CD14-positive monocyte (primary cell): ENCODE data around the gene TNFSF13B. TPM values are rescaled to one million over a fixed set of nuclear protein-coding genes. Genes with fewer than 3 reads are reported as not detected.

ENCODE experiments used
- DNase-seq, 3 donors: peaks; one replicate each; pipeline ENCODE4 v3.0.0-alpha.2; 2011 to 2022
- H2AFZ ChIP-seq: 2 replicates; pipeline ENCODE4 v1.6.0; 2012; ENCODE audit warnings: mild to moderate bottlenecking, low read depth, low read length, inconsistent platforms; ENCODE audit not compliant: insufficient read depth, poor library complexity, severe bottlenecking
- H3K27ac ChIP-seq, 2 donors: 1 replicate in 1 of 2; 2 replicates in 1 of 2; pipeline ENCODE4 v1.5.1; 2012 to 2013; ENCODE audit warnings: low read length in 2 of 2, control low read depth in 1 of 2, inconsistent platforms in 1 of 2, low read depth in 1 of 2, mild to moderate bottlenecking in 1 of 2
- H3K27me3 ChIP-seq, 2 donors: one replicate each; pipeline versions ENCODE4 v1.6.0 to v1.6.1; 2011 to 2013; ENCODE audit warnings: low read length in 2 of 2; ENCODE audit not compliant: control insufficient read depth in 2 of 2, insufficient read depth in 2 of 2
- H3K36me3 ChIP-seq, 2 donors: replicated peaks in 1 of 2; 1 replicate in 1 of 2; 2 replicates in 1 of 2; pipeline versions ENCODE4 v1.5.1 to v1.6.1; 2012 to 2013; ENCODE audit warnings: low read length in 2 of 2, control low read depth in 1 of 2, inconsistent platforms in 1 of 2, mild to moderate bottlenecking in 1 of 2; ENCODE audit not compliant: insufficient read depth in 2 of 2, control insufficient read depth in 1 of 2
- H3K4me1 ChIP-seq, 2 donors: 1 replicate in 1 of 2; 2 replicates in 1 of 2; pipeline versions ENCODE4 v1.5.1 to v1.6.1; 2012 to 2013; ENCODE audit warnings: low read length in 2 of 2, control low read depth in 1 of 2, inconsistent platforms in 1 of 2, mild to moderate bottlenecking in 1 of 2, moderate library complexity in 1 of 2; ENCODE audit not compliant: insufficient read depth in 2 of 2, control insufficient read depth in 1 of 2
- H3K4me2 ChIP-seq: replicated peaks from 2 replicates; pipeline ENCODE3; 2012; ENCODE audit warnings: low read length, moderate library complexity, mild to moderate bottlenecking; ENCODE audit not compliant: poor library complexity, severe bottlenecking; ENCODE audit errors: extremely low read depth
- H3K4me3 ChIP-seq, 3 experiments: fragments of 200-600 bp in 1 of 3; sonication (generic) in 1 of 3; replicated peaks in 1 of 3; 1 replicate in 2 of 3; 2 replicates in 1 of 3; pipeline ENCODE4 v1.5.1; 2011 to 2013; ENCODE audit warnings: low read length in 3 of 3, mild to moderate bottlenecking in 3 of 3, control low read depth in 2 of 3, low read depth in 2 of 3, inconsistent platforms in 1 of 3, moderate library complexity in 1 of 3
- H3K79me2 ChIP-seq: 2 replicates; pipeline ENCODE4 v1.6.0; 2012; ENCODE audit warnings: mild to moderate bottlenecking, control low read depth, inconsistent platforms, low read length, moderate library complexity; ENCODE audit not compliant: insufficient read depth
- H3K9ac ChIP-seq: 2 replicates; pipeline ENCODE4 v1.6.0; 2017; ENCODE audit warnings: low read length, mild to moderate bottlenecking; ENCODE audit not compliant: insufficient read depth, poor library complexity, severe bottlenecking
- H3K9me3 ChIP-seq, 2 donors: replicated peaks in 1 of 2; 1 replicate in 1 of 2; 2 replicates in 1 of 2; pipeline versions ENCODE4 v1.5.1 to v1.6.1; 2012 to 2013; ENCODE audit warnings: low read length in 2 of 2, control low read depth in 1 of 2; ENCODE audit not compliant: control insufficient read depth in 1 of 2, insufficient read depth in 1 of 2
- H4K20me1 ChIP-seq: 2 replicates; pipeline ENCODE4 v1.6.0; 2012; ENCODE audit warnings: mild to moderate bottlenecking, low read length, control low read depth, moderate library complexity; ENCODE audit not compliant: insufficient read depth
- H3K27ac Mint-ChIP-seq, 7 donors: one replicate each; pipeline ENCODE4 v1.8.0; 2020; ENCODE audit warnings: mild to moderate bottlenecking in 7 of 7, mixed read lengths in 7 of 7, moderate library complexity in 6 of 7, inconsistent platforms in 2 of 7
- H3K27me3 Mint-ChIP-seq, 3 donors: one replicate each; pipeline ENCODE4 v1.8.0; 2021 to 2022; ENCODE audit warnings: low read depth in 3 of 3, mild to moderate bottlenecking in 3 of 3, mixed read lengths in 3 of 3, moderate library complexity in 3 of 3, inconsistent platforms in 1 of 3
- H3K36me3 Mint-ChIP-seq, 2 donors: one replicate each; pipeline ENCODE4 v1.8.0; 2020; ENCODE audit warnings: mixed read lengths in 2 of 2, inconsistent platforms in 1 of 2, mild to moderate bottlenecking in 1 of 2
- H3K4me1 Mint-ChIP-seq: one replicate; pipeline ENCODE4 v1.8.0; 2020; ENCODE audit warnings: mild to moderate bottlenecking, mixed read lengths
- H3K4me3 Mint-ChIP-seq, 2 donors: one replicate each; pipeline ENCODE4 v1.8.0; 2020; ENCODE audit warnings: mild to moderate bottlenecking in 2 of 2, mixed read lengths in 2 of 2, moderate library complexity in 1 of 2
- H3K9me3 Mint-ChIP-seq, 7 donors: one replicate each; pipeline ENCODE4 v1.8.0; 2020 to 2022; ENCODE audit warnings: mixed read lengths in 7 of 7, mild to moderate bottlenecking in 6 of 7, moderate library complexity in 6 of 7, inconsistent platforms in 2 of 7
- CTCF ChIP-seq: fragments of 200-600 bp; IDR thresholded peaks from one replicate; pipeline ENCODE4 v1.8.0; 2022; ENCODE audit warnings: antibody characterized with exemption, mild to moderate bottlenecking
- WGBS: methylation state at CpG from one replicate; pipeline ENCODE4 v1.1.5; 2013; ENCODE audit warnings: missing lambda C conversion rate; ENCODE audit not compliant: insufficient coverage; 5-methylcytosine and 5-hydroxymethylcytosine counted together
- intact Hi-C, 2 donors: fragments of 100-400 bp; cut with micrococcal nuclease; formaldehyde crosslinking; loops; one replicate each; pipeline versions ENCODE4 v1.15.0 to v1.15.1; 2023
- polyA plus RNA-seq, 3 donors: library from polyadenylated mRNA; depleted of rRNA in 1 of 3; unstranded in 2 of 3; stranded (reverse) in 1 of 3; fragments of 300-500 nt in 2 of 3; fragments of >200 nt in 1 of 3; fragmentation: Illumina TruSeq in 2 of 3; gene quantifications; 1 replicate in 2 of 3; 2 replicates in 1 of 3; pipeline ENCODE4 v1.2.3, GENCODE V29; 2012 to 2021

Gene TNFSF13B
- polyA plus RNA-seq, 3 donors = 117 to 587 (median 558) TPM

DNA sequence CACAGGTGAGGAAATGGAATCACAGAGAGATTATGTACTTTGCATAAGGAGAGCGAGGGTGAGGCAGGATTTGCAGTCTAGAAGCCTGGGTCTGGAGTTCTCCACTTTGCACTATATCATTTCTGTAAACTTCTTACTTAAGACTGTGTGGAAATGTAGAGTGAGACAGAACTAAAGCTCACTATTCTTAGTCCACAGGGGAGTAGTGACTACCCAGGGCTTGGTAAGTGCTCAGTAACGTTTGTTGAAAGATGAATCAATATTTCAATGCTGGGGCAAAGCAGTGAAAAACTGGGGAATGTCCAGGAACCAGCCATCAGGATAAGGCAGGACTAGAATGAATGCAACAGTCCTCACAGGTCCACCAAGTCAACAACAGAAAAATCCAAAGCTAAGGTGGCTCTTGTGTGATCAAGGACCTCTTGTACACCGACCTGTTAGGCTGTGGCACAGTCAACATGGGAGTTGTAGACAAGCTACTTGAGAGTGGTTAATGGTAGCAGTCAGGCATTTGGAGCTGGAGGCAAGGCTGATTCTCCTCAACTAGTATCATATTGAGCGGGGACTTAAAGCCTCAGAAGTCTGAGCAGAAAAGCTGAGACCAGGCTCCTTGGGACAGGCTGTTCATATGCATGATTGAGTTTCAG, 929 bp upstream of the TNFSF13B start:
- no peak overlapping the region for H3K4me3 Mint-ChIP-seq
- Histone ChIP-seq H3K9ac (no peak overlapping the region), H3K4me2 (peak overlapping the region; percentile 83), H3K27ac (peak overlapping the region; percentile 82 to 99), H2AFZ (peak overlapping the region; percentile 23), H3K79me2 (peaks cover 53% of the 10 kb centered on the region), H3K9me3 (no peaks in the 10 kb centered on the region), H3K4me1 (peaks cover 49 to 64% of the 10 kb centered on the region in 2 donors), H3K27me3 (no peaks in the 10 kb centered on the region), H3K4me3 (peak overlapping the region in 1 of 3 experiments; percentile 98), H3K36me3 (no peaks in the 10 kb centered on the region), H4K20me1 (no peaks in the 10 kb centered on the region)
- H3K27me3 Mint-ChIP-seq = no peaks in the 10 kb centered on the region
- H3K9me3 Mint-ChIP-seq = peaks cover 0 to 3% (median 0%) of the 10 kb centered on the region in 7 donors
- peaks cover 61% of the 10 kb centered on the region for H3K4me1 Mint-ChIP-seq
- peak overlapping the region; percentile 96 to 99 (median 98) for H3K27ac Mint-ChIP-seq
- DNase-seq = peak in 2 of 3 donors; percentile 27 to 42
- no peak for TF ChIP-seq CTCF
- H3K36me3 Mint-ChIP-seq = peaks cover 3 to 7% of the 10 kb centered on the region in 2 donors
- intact Hi-C loops = loop anchor here (2.0 to 5.0 kb wide), 2 partner anchors 50 to 51 kb away; partner anchors contain the start of genes ABHD13 (in 2 of the 2) and LIG4 (in 1 of the 2)
- no CpG with 5 or more reads among the region's 4 CpGs for WGBS

DNA sequence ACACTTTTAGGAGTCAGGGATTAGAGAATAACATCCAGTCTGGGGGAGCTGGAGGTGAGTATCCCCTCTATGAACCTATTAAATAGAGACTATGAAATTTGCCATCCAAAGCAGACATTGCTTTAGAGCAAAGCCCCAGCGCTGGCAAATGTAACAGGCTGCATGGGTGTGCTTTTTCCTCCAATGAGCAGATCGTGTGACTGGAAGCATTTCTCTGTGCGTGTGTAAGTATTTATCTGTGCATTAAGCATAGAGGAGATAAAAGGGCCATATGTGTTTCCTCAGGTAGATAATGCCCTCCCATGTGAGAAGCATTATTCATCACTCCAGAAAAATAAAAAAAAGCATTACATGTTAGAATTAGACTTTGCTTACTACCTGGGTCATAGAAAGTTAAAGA, 924 bp downstream of the TNFSF13B start:
- no peaks in the 10 kb centered on the region for H4K20me1 ChIP-seq
- H3K4me2 ChIP-seq = peak overlapping the region; percentile 83
- TF ChIP-seq CTCF = no peak
- H3K27ac ChIP-seq = peak overlapping the region; percentile 82 to 99
- peak overlapping the region; percentile 73 to 98 (median 85) for H3K4me3 ChIP-seq
- Mint-ChIP-seq H3K4me3 (peak overlapping the region; percentile 91 to 98), H3K36me3 (peaks cover 4% of the 10 kb centered on the region in 2 donors), H3K27me3 (no peaks in the 10 kb centered on the region), H3K9me3 (peaks cover 0 to 2% (median 0%) of the 10 kb centered on the region in 7 donors), H3K4me1 (peaks cover 59% of the 10 kb centered on the region), H3K27ac (peak overlapping the region; percentile 96 to 100 (median 99))
- whole genome bisulfite sequencing = 14% methylated on average over 1 of the region's 3 CpGs
- peaks cover 72% of the 10 kb centered on the region for H3K79me2 ChIP-seq
- no peaks in the 10 kb centered on the region for H3K9me3 ChIP-seq
- intact Hi-C loops = no loop called here
- peaks cover 49 to 64% of the 10 kb centered on the region in 2 donors for H3K4me1 ChIP-seq
- no peaks in the 10 kb centered on the region for H3K27me3 ChIP-seq
- H3K36me3 ChIP-seq = no peaks in the 10 kb centered on the region
- H2AFZ ChIP-seq = peak overlapping the region; percentile 73
- H3K9ac ChIP-seq = peak overlapping the region; percentile 76
- peak in 1 of 3 donors; percentile 15 for DNase-seq
